NOMO-1 (cell line): ENCODE results near the gene SLC30A2.
A peak's percentile ranks its signal among the peaks of the same experiment; 100 is the strongest.

Experiments
- DNase-seq, 2 experiments: peaks; one replicate each; lab custom pipeline; 2025; ENCODE audit not compliant: unreplicated experiment in 2 of 2; lab: John Stamatoyannopoulos, UW

SLC30A2 gene

GRCh38 chr1:26043765-26044164 lies 2.2 kb downstream of the SLC30A2 start:
- DNase-seq, result no peak

GRCh38 chr1:26041978-26042377 lies 3.9 kb downstream of the SLC30A2 start:
- no peak for DNase-seq

GRCh38 chr1:26041401-26041800 lies 4.5 kb downstream of the SLC30A2 start:
- no peak for DNase-seq

GRCh38 chr1:26038904-26039303 lies 7.0 kb downstream of the SLC30A2 start:
- no peak for DNase-seq

GRCh38 chr1:26038477-26038876 lies 7.4 kb downstream of the SLC30A2 start:
- no peak for DNase-seq

- no peak for DNase-seq
Measured at GRCh38 chr1:26037904-26038303, 8.0 kb downstream of the SLC30A2 start.

- no peak for DNase-seq
Measured at GRCh38 chr1:26036756-26037281, 9.1 kb downstream of the SLC30A2 start.

GRCh38 chr1:26035959-26036755 lies 9.8 kb downstream of the SLC30A2 start:
- DNase-seq, result peak; percentile 45 to 61

- DNase-seq, result peak; percentile 81 to 91
Measured at GRCh38 chr1:26035203-26035958, 10.5 kb downstream of the SLC30A2 start.

GRCh38 chr1:26034504-26035202 lies 11.3 kb downstream of the SLC30A2 start:
- no peak for DNase-seq

GRCh38 chr1:26032656-26033357 lies 13.1 kb downstream of the SLC30A2 start:
- no peak for DNase-seq

- DNase-seq, result no peak
Measured at GRCh38 chr1:26031611-26032220, 14.2 kb downstream of the SLC30A2 start.

GRCh38 chr1:26031196-26031595 lies 14.7 kb downstream of the SLC30A2 start:
- DNase-seq, result no peak

- DNase-seq, result peak in 1 of 2 experiments; percentile 34
Measured at GRCh38 chr1:26029864-26030481, 15.9 kb downstream of the SLC30A2 start.

GRCh38 chr1:26029054-26029863 lies 16.7 kb downstream of the SLC30A2 start:
- no peak for DNase-seq

GRCh38 chr1:26028490-26028980 lies 17.4 kb downstream of the SLC30A2 start:
- DNase-seq, result no peak

- DNase-seq, result peak; percentile 24 to 26
Measured at GRCh38 chr1:26027716-26028489, 18.0 kb downstream of the SLC30A2 start.

- DNase-seq, result no peak
Measured at GRCh38 chr1:26025517-26025916, 20.4 kb downstream of the SLC30A2 start.
